GM21526 (cell line): ENCODE data around the gene UBE2U.
A peak's percentile ranks its signal among the peaks of the same experiment; 100 is the strongest.

Experiments
- ATAC-seq: cut with Tn5 transposase; IDR thresholded peaks from one replicate; pipeline ENCODE4 v1.9.1; 2021; ENCODE audit warnings: moderate library complexity; ENCODE audit not compliant: unreplicated experiment, low FRiP score

Gene UBE2U, protein sequence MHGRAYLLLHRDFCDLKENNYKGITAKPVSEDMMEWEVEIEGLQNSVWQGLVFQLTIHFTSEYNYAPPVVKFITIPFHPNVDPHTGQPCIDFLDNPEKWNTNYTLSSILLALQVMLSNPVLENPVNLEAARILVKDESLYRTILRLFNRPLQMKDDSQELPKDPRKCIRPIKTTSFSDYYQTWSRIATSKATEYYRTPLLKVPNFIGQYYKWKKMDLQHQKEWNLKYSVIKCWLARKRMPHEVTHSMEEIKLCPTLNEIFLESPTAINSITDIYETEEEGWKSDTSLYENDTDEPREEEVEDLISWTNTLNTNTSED

DNA sequence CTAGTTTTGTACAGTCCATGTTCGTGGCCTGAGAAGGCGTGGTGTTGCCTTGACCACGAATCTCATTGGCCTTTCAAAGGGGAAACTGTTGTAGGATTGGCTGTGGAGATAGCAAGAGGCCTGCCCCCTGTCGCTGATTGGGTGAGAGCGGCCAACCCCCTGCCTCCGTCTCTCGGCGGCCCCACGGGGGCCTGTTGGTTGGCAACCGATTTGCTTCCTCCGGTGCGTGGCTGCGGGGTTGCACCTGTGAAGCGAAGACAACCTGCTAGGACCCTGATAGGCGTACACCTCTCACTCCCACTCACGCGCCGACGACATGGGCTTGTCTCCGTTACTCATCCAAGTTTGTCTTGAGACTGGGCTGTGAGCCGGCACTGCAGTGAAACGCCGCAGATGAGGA lies at the start of gene UBE2U:
Gene UBE2U (plus strand): TSS at position 204 of the 400 bp plus-strand sequence. CDS start 428 bp downstream, outside the sequence.
- ATAC-seq: no peak

DNA sequence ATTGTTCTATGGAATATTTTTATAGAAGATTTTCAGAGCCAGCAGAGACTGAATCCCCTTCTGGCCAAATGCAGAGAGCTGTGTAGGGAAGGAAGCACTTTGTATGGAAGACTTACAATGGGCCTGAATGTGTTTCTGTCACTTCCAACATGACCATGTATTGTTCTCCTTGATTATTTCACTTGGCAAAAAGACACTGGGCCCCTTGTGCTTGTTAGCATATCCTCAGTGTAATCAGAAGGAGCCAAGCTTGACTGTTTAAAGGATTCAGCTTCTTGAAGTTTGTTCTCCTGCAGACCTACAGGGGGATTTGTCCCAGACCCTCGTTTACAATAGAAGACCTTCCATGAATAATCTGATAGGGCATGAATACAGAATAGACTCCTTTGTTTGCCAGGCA lies 48.1 kb upstream of the UBE2U start:
- ATAC-seq: no peak

DNA sequence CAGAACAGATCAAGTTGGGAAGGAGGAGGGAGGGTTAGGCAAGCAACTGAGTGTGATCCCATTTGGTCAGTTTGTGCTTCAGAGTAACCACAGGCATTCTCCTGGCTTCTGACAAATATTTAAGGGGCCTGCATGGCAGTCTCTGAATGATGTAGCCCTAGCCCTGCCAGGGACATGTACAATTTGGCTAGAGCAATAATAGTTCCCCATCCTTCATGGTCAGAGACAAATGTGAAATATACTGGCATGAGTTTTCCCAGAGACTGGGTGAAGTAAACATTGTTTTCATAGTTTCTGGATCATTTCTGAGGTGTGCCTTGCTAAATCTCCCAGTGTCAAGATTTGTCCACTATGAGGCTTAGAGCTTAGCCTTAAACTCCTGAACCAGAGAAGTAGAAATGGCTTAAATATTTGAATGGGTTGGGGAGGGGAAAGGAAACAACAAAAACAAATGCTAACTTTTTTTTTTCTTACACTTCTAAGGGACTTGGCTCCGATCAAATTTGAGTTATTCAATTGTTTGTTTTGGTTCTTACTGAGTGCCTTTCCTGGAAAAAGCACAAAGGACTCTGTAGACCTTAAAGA lies 42.0 kb upstream of the UBE2U start:
- ATAC-seq: no peak

- ATAC-seq: no peak
These were observed 41.3 kb upstream of the UBE2U start for GRCh38 chr1:64162151-64162550.

GRCh38 chr1:64162804-64163203 lies 40.6 kb upstream of the UBE2U start:
- no peak for ATAC-seq

DNA sequence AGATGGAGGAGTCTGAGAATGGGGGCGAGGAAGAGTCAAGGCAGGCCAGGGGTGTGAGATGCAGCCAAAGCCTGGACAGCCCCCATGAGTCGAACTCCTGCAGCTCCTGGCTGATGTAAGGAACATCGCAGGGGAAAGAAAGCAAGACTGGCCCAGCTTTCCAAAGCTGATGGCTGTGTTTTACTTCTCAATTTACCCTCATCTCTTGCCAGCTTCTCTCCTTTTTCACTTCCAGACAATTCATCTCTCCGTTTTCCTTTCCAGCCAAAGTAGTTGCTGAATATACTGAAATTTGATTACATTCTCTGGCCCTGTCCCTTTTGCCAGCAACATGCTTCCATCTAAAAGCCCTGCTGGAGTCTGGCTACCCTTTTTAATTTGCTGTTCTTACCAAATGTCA lies 40.0 kb upstream of the UBE2U start:
- no peak for ATAC-seq

DNA sequence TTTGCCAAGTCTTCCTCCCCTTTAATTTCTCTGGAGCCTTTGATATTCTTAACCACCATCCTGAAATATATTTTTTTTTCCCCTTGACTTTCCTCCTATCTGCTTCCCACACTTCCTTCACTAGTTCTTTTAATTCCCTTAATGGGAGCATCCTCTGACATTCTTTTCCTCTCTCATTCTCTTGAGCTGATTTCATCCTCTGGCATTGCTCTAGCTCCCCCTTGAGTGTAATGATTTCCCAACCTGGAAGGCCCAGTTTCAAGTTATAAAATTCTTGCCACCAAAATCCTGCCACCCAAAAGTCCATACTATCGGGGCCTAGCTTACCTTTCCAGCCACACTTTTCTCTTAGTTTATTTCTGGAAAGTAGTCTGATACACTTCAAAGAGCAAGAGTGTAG lies 39.5 kb upstream of the UBE2U start:
- no peak for ATAC-seq

DNA sequence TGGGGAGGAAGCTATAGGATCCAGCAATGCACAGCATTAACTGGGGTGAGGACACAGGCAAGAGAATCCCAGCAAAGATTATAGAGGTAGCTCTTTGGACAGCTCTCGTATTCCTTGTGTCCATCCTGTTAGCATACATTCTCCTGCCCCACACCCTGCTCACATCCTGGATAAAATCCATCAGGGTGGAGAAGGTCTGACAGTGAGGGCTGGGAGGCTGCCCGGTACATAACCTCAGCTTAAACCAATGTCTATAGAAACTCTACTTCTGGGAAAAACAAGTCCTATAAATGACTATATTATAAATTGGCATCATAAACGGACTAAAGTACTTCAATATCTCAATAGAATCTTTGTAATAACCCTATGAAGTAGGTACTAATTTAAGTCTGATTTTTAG lies 36.8 kb upstream of the UBE2U start:
- ATAC-seq: no peak

DNA sequence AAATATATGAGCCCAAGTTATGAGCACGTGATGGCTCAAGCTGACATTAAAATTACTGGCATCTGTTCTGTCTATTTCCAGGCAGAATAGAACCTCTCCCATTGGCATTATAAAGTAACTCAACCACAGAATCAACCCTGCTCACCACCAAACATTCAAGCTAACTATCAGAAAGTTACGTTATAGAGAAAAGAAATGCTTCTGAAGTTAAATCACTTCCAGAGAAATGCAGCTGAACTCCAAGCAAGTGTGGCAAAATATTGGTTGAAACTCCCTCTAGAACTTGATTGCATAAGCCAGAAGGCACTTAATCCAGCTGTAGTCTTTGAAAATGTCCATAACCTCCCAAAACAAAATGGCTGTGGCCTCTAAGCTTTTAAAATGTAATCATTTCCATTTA lies 36.2 kb upstream of the UBE2U start:
- ATAC-seq: no peak

DNA sequence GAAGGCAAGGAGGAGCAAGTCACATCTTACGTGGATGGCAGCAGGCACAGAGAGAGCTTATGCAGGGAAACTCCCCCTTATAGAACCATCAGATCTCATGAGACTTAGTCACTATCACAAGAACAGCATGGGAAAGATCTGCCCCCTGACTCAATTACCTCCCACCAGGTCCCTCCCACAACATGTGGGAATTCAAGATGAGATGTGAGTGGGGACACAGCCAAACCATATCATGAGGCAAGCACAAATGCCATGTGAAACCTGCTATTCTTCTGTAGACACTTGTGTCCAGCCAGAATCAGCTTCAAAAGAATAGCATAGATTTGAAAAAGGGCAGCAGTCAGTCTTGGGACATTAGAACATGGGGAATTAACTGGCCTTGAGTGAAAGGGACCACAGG lies 32.2 kb upstream of the UBE2U start:
- ATAC-seq: no peak

DNA sequence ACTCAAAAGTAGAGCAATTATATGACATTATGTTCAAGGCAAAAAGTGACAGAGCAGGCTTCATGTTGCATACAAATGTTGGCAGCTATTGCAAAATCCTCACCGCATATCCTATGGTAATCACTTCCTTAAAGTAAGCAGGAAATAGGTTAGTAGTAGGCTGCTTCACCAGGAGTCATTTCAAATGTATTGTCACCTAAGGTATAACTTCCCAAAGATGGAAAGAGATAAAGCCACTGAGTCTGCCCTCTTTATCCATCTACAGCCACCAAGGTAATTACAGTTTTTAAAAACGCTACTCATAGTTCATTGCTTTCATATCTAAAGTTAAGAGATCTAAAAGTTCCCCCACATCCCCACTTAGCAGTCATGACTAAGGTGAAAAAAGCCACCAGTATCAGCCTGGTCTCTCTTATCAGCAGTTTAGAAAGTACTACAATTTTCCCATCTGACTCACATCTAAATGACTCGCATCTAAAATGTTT lies 31.6 kb upstream of the UBE2U start:
- ATAC-seq: peak; percentile 65

DNA sequence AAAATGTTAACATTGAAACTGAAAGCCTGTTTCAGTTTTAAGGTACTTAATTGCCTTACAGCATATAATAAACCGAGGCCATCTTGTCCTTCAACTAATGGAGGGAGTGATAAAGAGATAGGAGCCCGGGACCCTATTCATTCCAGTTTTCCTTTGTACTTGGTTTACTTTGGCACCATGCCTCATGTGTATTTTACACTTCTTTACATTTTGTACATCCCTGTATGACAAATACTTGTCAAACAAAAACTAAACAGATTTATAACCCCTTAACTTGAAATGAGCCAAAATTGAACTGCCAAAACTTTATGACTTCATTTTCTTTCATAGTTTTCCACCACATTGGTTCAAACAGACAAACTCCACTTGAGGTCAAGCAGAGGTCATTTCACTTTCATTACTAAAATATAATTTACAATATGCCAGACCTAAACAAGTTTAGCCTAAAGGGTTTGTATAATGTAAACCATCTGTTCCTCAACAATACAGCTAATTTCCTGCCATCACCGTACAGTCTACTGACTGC lies 30.9 kb upstream of the UBE2U start:
- peak; percentile 64 for ATAC-seq

GRCh38 chr1:64173336-64173940 lies 30.0 kb upstream of the UBE2U start:
- ATAC-seq: no peak

DNA sequence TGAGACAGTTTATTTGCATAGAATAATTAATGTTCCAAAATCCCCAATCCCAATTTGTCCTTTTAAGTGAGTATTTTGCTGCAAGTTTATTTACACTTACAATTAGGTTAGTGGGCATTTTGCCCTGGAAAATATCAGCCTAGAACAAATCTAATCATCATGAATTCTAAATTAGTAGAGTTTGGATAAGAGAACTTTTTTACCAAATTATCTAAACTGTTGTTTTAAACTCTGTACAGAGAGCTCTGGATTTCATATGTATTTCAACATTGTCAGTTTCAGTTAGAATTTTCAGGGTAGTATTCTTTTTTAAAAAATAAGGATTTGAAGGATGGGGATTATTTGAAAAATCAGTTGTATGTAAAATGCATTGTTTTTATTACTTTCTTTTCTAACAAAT lies 27.8 kb upstream of the UBE2U start:
- ATAC-seq: no peak

GRCh38 chr1:64176659-64177058 lies 26.8 kb upstream of the UBE2U start:
- no peak for ATAC-seq

- no peak for ATAC-seq
These were observed 23.8 kb upstream of the UBE2U start for GRCh38 chr1:64179588-64179987.

DNA sequence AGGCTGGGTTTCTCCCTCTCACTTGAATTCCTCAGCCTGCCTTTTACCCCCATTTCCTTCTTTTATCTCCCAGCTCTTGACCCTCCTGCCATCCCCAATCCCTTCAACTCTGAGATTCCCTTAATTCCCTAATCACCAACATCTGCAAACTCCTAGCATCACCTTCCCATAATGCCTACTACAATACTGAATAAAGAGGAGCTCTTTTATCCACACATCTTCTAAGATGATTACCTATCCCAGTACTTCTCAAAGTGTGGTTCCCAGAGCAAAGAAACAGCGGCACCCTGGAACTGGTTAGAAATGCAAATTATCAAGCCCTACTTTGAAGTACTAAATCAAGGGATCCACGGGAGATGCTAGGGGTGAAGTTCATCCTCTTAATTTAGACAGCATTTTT lies 21.2 kb upstream of the UBE2U start:
- ATAC-seq: no peak

DNA sequence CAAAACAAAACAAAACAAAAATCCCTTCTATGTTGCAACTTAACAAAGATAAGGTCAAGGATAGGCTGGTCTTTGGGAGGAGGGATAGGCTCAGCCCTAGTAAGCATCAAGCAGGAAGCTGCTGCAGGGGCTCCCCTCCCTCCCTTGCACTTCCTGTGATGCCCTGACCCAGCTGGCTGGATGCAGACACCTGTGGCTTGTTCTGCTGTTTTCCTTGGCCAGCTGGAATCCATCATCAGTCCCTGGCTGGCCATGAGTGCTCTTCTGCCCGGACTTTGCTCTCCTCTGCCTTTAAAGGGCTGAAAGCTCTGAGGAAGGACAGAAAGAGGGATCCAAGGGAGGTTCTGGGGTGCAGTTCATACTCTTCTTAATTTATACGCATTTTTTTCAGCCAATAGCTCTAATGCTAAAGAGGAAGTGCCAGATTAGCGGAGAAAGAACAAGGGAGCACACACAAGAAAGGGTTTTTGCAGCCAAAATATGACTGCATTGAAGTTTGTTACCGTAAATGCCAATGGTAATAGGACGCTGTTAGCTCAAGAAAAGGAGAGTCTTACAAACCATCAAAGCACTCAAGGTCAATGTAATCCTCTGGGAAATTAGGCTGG lies 19.9 kb upstream of the UBE2U start:
- no peak for ATAC-seq

GRCh38 chr1:64184003-64184440 lies 19.4 kb upstream of the UBE2U start:
- no peak for ATAC-seq

GRCh38 chr1:64186138-64186897 lies 17.1 kb upstream of the UBE2U start:
- no peak for ATAC-seq
